ENCODE data around the gene LRRC74A. TPM values are rescaled to one million over a fixed set of nuclear protein-coding genes. Genes with fewer than 3 reads are reported as not detected.
A peak's percentile ranks its signal among the peaks of the same experiment; 100 is the strongest.

LRRC74A gene
- total RNA-seq, 2 experiments from 2014 or later: not detected

- intact Hi-C loops (cut with micrococcal nuclease): no loop called here
- no peak overlapping the region for H3K4me3 Mint-ChIP-seq
- H3K27ac Mint-ChIP-seq: no peak overlapping the region
- DNase-seq: no peak
- peaks cover 26% of the 10 kb centered on the region for H3K4me1 Mint-ChIP-seq (ENCODE audit: low read depth)
- CTCF ChIA-PET: interaction anchor here (0.7 to 1.6 kb wide), 6 partner anchors 13 to 208 kb away, joined by 3 to 8 read pairs (median 4); no protein-coding TSS in a partner anchor
- no peaks in the 10 kb centered on the region for H3K27me3 Mint-ChIP-seq (ENCODE audit: low read depth)
- no peaks in the 10 kb centered on the region for H3K9me3 Mint-ChIP-seq
- H3K36me3 Mint-ChIP-seq (ENCODE audit: low read depth): no peaks in the 10 kb centered on the region
These were observed 36.5 kb downstream of the LRRC74A start for GRCh38 chr14:76862546-76863282.

- H3K9me3 Mint-ChIP-seq: no peaks in the 10 kb centered on the region
- H3K36me3 Mint-ChIP-seq (ENCODE audit: low read depth): no peaks in the 10 kb centered on the region
- peaks cover 34% of the 10 kb centered on the region for H3K4me1 Mint-ChIP-seq (ENCODE audit: low read depth)
- no peaks in the 10 kb centered on the region for H3K27me3 Mint-ChIP-seq (ENCODE audit: low read depth)
- CTCF ChIA-PET: interaction anchor here (0.6 to 1.6 kb wide), 7 partner anchors 9 to 207 kb away, joined by 4 to 8 read pairs (median 5); no protein-coding TSS in a partner anchor
- intact Hi-C loops (cut with micrococcal nuclease): no loop called here
- H3K4me3 Mint-ChIP-seq: no peak overlapping the region
- DNase-seq: peak; percentile 14
- H3K27ac Mint-ChIP-seq: no peak overlapping the region
These were observed 37.7 kb downstream of the LRRC74A start for GRCh38 chr14:76863724-76864407.

GRCh38 chr14:76866456-76866855 is 40.2 kb downstream of the LRRC74A start:
- no peaks in the 10 kb centered on the region for H3K27me3 Mint-ChIP-seq (ENCODE audit: low read depth)
- H3K36me3 Mint-ChIP-seq (ENCODE audit: low read depth): no peaks in the 10 kb centered on the region
- DNase-seq: no peak
- intact Hi-C loops (cut with micrococcal nuclease): loop anchor here (2.0 kb wide), 1 partner anchor 156 kb away; no protein-coding TSS in a partner anchor
- CTCF ChIA-PET: interaction anchor here (0.9 to 2.1 kb wide), 3 partner anchors 9 to 206 kb away, joined by 3 to 11 read pairs (median 7); no protein-coding TSS in a partner anchor
- peaks cover 34% of the 10 kb centered on the region for H3K4me1 Mint-ChIP-seq (ENCODE audit: low read depth)
- no peak overlapping the region for H3K4me3 Mint-ChIP-seq
- no peak overlapping the region for H3K27ac Mint-ChIP-seq
- H3K9me3 Mint-ChIP-seq: no peaks in the 10 kb centered on the region

- Mint-ChIP-seq H3K36me3 (ENCODE audit: low read depth) (no peaks in the 10 kb centered on the region), H3K4me3 (no peak overlapping the region), H3K4me1 (ENCODE audit: low read depth) (peaks cover 31% of the 10 kb centered on the region), H3K9me3 (no peaks in the 10 kb centered on the region), H3K27ac (no peak overlapping the region), H3K27me3 (ENCODE audit: low read depth) (no peaks in the 10 kb centered on the region)
- CTCF ChIA-PET: interaction anchor here (0.5 to 2.8 kb wide), 8 partner anchors 8 to 227 kb away, joined by 3 to 35 read pairs (median 6); no protein-coding TSS in a partner anchor
- peak; percentile 68 for DNase-seq
- intact Hi-C loops (cut with micrococcal nuclease): loop anchor here (2.0 kb wide), 1 partner anchor 157 kb away; no protein-coding TSS in a partner anchor
These were observed 41.6 kb downstream of the LRRC74A start for GRCh38 chr14:76867516-76868453.

- peaks cover 27% of the 10 kb centered on the region for H3K4me1 Mint-ChIP-seq (ENCODE audit: low read depth)
- no peaks in the 10 kb centered on the region for H3K9me3 Mint-ChIP-seq
- H3K27me3 Mint-ChIP-seq (ENCODE audit: low read depth): no peaks in the 10 kb centered on the region
- no peak for DNase-seq
- intact Hi-C loops (cut with micrococcal nuclease): no loop called here
- H3K27ac Mint-ChIP-seq: no peak overlapping the region
- CTCF ChIA-PET: interaction anchor here (0.5 to 2.8 kb wide), 8 partner anchors 20 to 227 kb away, joined by 3 to 35 read pairs (median 4); no protein-coding TSS in a partner anchor
- no peak overlapping the region for H3K4me3 Mint-ChIP-seq
- H3K36me3 Mint-ChIP-seq (ENCODE audit: low read depth): no peaks in the 10 kb centered on the region
These were observed 42.4 kb downstream of the LRRC74A start for GRCh38 chr14:76868454-76869170.

GRCh38 chr14:76870166-76870565 is 44.0 kb downstream of the LRRC74A start:
- intact Hi-C loops (cut with micrococcal nuclease): no loop called here
- Mint-ChIP-seq H3K4me1 (ENCODE audit: low read depth) (peaks cover 15% of the 10 kb centered on the region), H3K27me3 (ENCODE audit: low read depth) (no peaks in the 10 kb centered on the region), H3K27ac (no peak overlapping the region), H3K9me3 (no peaks in the 10 kb centered on the region), H3K4me3 (no peak overlapping the region), H3K36me3 (ENCODE audit: low read depth) (no peaks in the 10 kb centered on the region)
- DNase-seq: no peak
- CTCF ChIA-PET: interaction anchor here (2.8 to 20.6 kb wide), 3 partner anchors 183 to 219 kb away, joined by 7 to 692 read pairs (median 215); partner anchors contain the start of gene CIPC

- Mint-ChIP-seq H3K4me3 (no peak overlapping the region), H3K9me3 (no peaks in the 10 kb centered on the region), H3K27ac (no peak overlapping the region), H3K4me1 (ENCODE audit: low read depth) (peaks cover 6% of the 10 kb centered on the region), H3K36me3 (ENCODE audit: low read depth) (no peaks in the 10 kb centered on the region), H3K27me3 (ENCODE audit: low read depth) (no peaks in the 10 kb centered on the region)
- intact Hi-C loops (cut with micrococcal nuclease): loop anchor here (1.0 kb wide), 1 partner anchor 221 kb away; no protein-coding TSS in a partner anchor
- peak; percentile 79 for DNase-seq
- CTCF ChIA-PET: interaction anchor here (0.7 to 20.6 kb wide), 21 partner anchors 9 to 278 kb away, joined by 3 to 692 read pairs (median 6); partner anchors contain the start of genes CIPC and LRRC74A
These were observed 46.7 kb downstream of the LRRC74A start for GRCh38 chr14:76872796-76873432.

- H3K27ac Mint-ChIP-seq: no peak overlapping the region
- no peaks in the 10 kb centered on the region for H3K27me3 Mint-ChIP-seq (ENCODE audit: low read depth)
- CTCF ChIA-PET: interaction anchor here (0.7 to 20.6 kb wide), 23 partner anchors 8 to 446 kb away, joined by 3 to 692 read pairs (median 8); partner anchors contain the start of genes CIPC and LRRC74A
- no peak overlapping the region for H3K4me3 Mint-ChIP-seq
- no peaks in the 10 kb centered on the region for H3K9me3 Mint-ChIP-seq
- H3K4me1 Mint-ChIP-seq (ENCODE audit: low read depth): no peaks in the 10 kb centered on the region
- DNase-seq: no peak
- no peaks in the 10 kb centered on the region for H3K36me3 Mint-ChIP-seq (ENCODE audit: low read depth)
- intact Hi-C loops (cut with micrococcal nuclease): no loop called here
These were observed 48.5 kb downstream of the LRRC74A start for GRCh38 chr14:76874734-76875133.

- Mint-ChIP-seq H3K36me3 (ENCODE audit: low read depth) (no peaks in the 10 kb centered on the region), H3K4me1 (ENCODE audit: low read depth) (no peaks in the 10 kb centered on the region), H3K4me3 (no peak overlapping the region), H3K9me3 (no peaks in the 10 kb centered on the region), H3K27ac (no peak overlapping the region), H3K27me3 (ENCODE audit: low read depth) (no peaks in the 10 kb centered on the region)
- intact Hi-C loops (cut with micrococcal nuclease): loop anchor here (1.0 to 2.0 kb wide), 6 partner anchors 29 to 218 kb away; no protein-coding TSS in a partner anchor
- peak; percentile 55 for DNase-seq
- CTCF ChIA-PET: interaction anchor here (0.6 to 20.6 kb wide), 42 partner anchors 10 to 716 kb away, joined by 3 to 692 read pairs (median 5); partner anchors contain the start of genes CIPC and IRF2BPL
These were observed 49.9 kb downstream of the LRRC74A start for GRCh38 chr14:76876076-76876475.

- DNase-seq: no peak
- H3K27me3 Mint-ChIP-seq (ENCODE audit: low read depth): no peaks in the 10 kb centered on the region
- CTCF ChIA-PET: interaction anchor here (0.6 to 20.6 kb wide), 6 partner anchors 10 to 214 kb away, joined by 3 to 692 read pairs (median 3); no protein-coding TSS in a partner anchor
- H3K4me1 Mint-ChIP-seq (ENCODE audit: low read depth): no peaks in the 10 kb centered on the region
- H3K27ac Mint-ChIP-seq: no peak overlapping the region
- intact Hi-C loops (cut with micrococcal nuclease): loop anchor here (2.0 kb wide), 2 partner anchors 27 to 69 kb away; no protein-coding TSS in a partner anchor
- no peak overlapping the region for H3K4me3 Mint-ChIP-seq
- no peaks in the 10 kb centered on the region for H3K9me3 Mint-ChIP-seq
- no peaks in the 10 kb centered on the region for H3K36me3 Mint-ChIP-seq (ENCODE audit: low read depth)
These were observed 51.7 kb downstream of the LRRC74A start for GRCh38 chr14:76877871-76878270.
